Lung (tissue), 12 donors: Measurements from ENCODE around the gene MCM3. TPM values are rescaled to one million over a fixed set of nuclear protein-coding genes. Genes with fewer than 3 reads are reported as not detected.
A peak's percentile ranks its signal among the peaks of the same experiment; 100 is the strongest.

Experiments used
- ATAC-seq: fragments of 200-7000 bp; cut with Tn5 transposase; one replicate; pipeline ENCODE4 v1.9.1; 2020; ENCODE audit warnings: moderate number of reproducible peaks; ENCODE audit not compliant: insufficient read depth, low FRiP score
- DNase-seq, 3 donors: peaks; one replicate each; pipeline ENCODE4 v3.0.0-alpha.2; 2013 to 2017
- H3K27ac ChIP-seq, 2 donors: one replicate each; pipeline ENCODE4 v1.5.1; 2013; ENCODE audit warnings: mild to moderate bottlenecking in 2 of 2, moderate library complexity in 2 of 2, control low read depth in 1 of 2, inconsistent platforms in 1 of 2, low read depth in 1 of 2, low read length in 1 of 2
- H3K27me3 ChIP-seq, 3 donors: one replicate each; pipeline ENCODE4 v1.5.1; 2013; ENCODE audit warnings: low read length in 2 of 3; ENCODE audit not compliant: control insufficient read depth in 3 of 3, insufficient read depth in 3 of 3
- H3K36me3 ChIP-seq, 4 donors: one replicate each; pipeline ENCODE4 v1.5.1; 2013; ENCODE audit warnings: low read length in 4 of 4, mild to moderate bottlenecking in 1 of 4, moderate library complexity in 1 of 4; ENCODE audit not compliant: control insufficient read depth in 4 of 4, insufficient read depth in 4 of 4
- H3K4me1 ChIP-seq, 5 donors: one replicate each; pipeline ENCODE4 v1.5.1; 2013; ENCODE audit warnings: low read length in 5 of 5, mild to moderate bottlenecking in 2 of 5, moderate library complexity in 1 of 5; ENCODE audit not compliant: control insufficient read depth in 5 of 5, insufficient read depth in 5 of 5
- H3K4me3 ChIP-seq: one replicate; pipeline ENCODE4 v1.5.1; 2013; ENCODE audit warnings: mild to moderate bottlenecking, control low read depth, moderate library complexity
- H3K9ac ChIP-seq, 2 donors: one replicate each; pipeline ENCODE4 v1.5.1; 2013; ENCODE audit warnings: low read length in 2 of 2, control low read depth in 1 of 2; ENCODE audit not compliant: insufficient read depth in 1 of 2
- H3K9me3 ChIP-seq, 4 donors: one replicate each; pipeline ENCODE4 v1.5.1; 2013; ENCODE audit warnings: low read length in 3 of 4, mild to moderate bottlenecking in 1 of 4, moderate library complexity in 1 of 4; ENCODE audit not compliant: control insufficient read depth in 4 of 4, insufficient read depth in 3 of 4
- CTCF ChIP-seq: IDR thresholded peaks from 2 replicates; pipeline ENCODE4 v1.5.1; 2012; ENCODE audit warnings: mild to moderate bottlenecking; ENCODE audit errors: control extremely low read depth, extremely low read depth
- WGBS, 2 donors: extraction: QIAGEN DNeasy Blood & Tissue Kit; methylation state at CpG; one replicate each; pipeline ENCODE4 v1.1.7; 2013; 5-methylcytosine and 5-hydroxymethylcytosine counted together
- polyA plus RNA-seq, 2 donors: library from polyadenylated mRNA; stranded (reverse); fragments of 200-250 nt; gene quantifications; one replicate each; pipeline ENCODE4 v1.2.1, GENCODE V29; 2013
- total RNA-seq, 2 donors: library from RNA; depleted of rRNA in 1 of 2; stranded (reverse); fragments of >200 nt in 1 of 2; gene quantifications; one replicate each; pipeline ENCODE4 v1.2.1, GENCODE V29; 2014 to 2021
- donor health status: control.
- donor health status: control.
- donor health status: Bipolar disorder and iron deficiency.
- donor health status: healthy.
- donor health status: DM: yes; HTN: yes; CAD: no.

MCM3 gene
- total and polyA plus RNA-seq, 4 donors: 19.9 to 40.8 (median 34.1) TPM

- Histone ChIP-seq H3K4me3 (no peak overlapping the region), H3K27me3 (no peaks in the 10 kb centered on the region), H3K27ac (no peak overlapping the region), H3K9ac (no peak overlapping the region), H3K9me3 (peaks cover 0 to 2% (median 0%) of the 10 kb centered on the region in 4 donors), H3K4me1 (no peaks in the 10 kb centered on the region), H3K36me3 (no peaks in the 10 kb centered on the region)
- DNase-seq: peak in 1 of 3 donors; percentile 9
- no peak for TF ChIP-seq CTCF
- ATAC-seq: no peak
These were observed 8.5 kb upstream of the MCM3 start for GRCh38 chr6:52293067-52293466.

- Histone ChIP-seq H3K27me3 (no peaks in the 10 kb centered on the region), H3K36me3 (no peaks in the 10 kb centered on the region), H3K4me1 (peaks cover 0 to 12% (median 0%) of the 10 kb centered on the region in 5 donors), H3K9me3 (no peaks in the 10 kb centered on the region), H3K4me3 (no peak overlapping the region), H3K9ac (no peak overlapping the region), H3K27ac (no peak overlapping the region)
- ATAC-seq (no peak), DNase-seq (no peak)
- no peak for TF ChIP-seq CTCF
- WGBS, 2 donors: 30 to 71% methylated on average over 2 of the region's 2 CpGs
These were observed 4.3 kb upstream of the MCM3 start for GRCh38 chr6:52288841-52289240.

- Histone ChIP-seq H3K4me1 (peaks cover 0 to 18% (median 0%) of the 10 kb centered on the region in 5 donors), H3K36me3 (no peaks in the 10 kb centered on the region), H3K4me3 (no peak overlapping the region), H3K9me3 (no peaks in the 10 kb centered on the region), H3K27ac (no peak overlapping the region), H3K9ac (no peak overlapping the region), H3K27me3 (no peaks in the 10 kb centered on the region)
- no peak for DNase-seq
- ATAC-seq: no peak
- WGBS, 2 donors: 90 to 92% methylated on average over 7 of the region's 7 CpGs
- no peak for TF ChIP-seq CTCF
These were observed 3.7 kb upstream of the MCM3 start for GRCh38 chr6:52288216-52288615.

- ATAC-seq (no peak), DNase-seq (peak; percentile 48 to 68 (median 68))
- Histone ChIP-seq H3K4me1 (peaks cover 0 to 22% (median 0%) of the 10 kb centered on the region in 5 donors), H3K27ac (no peak overlapping the region), H3K4me3 (no peak overlapping the region), H3K27me3 (no peaks in the 10 kb centered on the region), H3K9ac (no peak overlapping the region), H3K36me3 (peaks cover 0 to 6% (median 5%) of the 10 kb centered on the region in 4 donors), H3K9me3 (no peaks in the 10 kb centered on the region)
- no peak for TF ChIP-seq CTCF
- WGBS, 2 donors: 26 to 30% methylated on average over 2 of the region's 2 CpGs
These were observed 2.4 kb upstream of the MCM3 start for GRCh38 chr6:52286798-52287432.
